ENCODE results near the gene PLEKHA3. TPM values are rescaled to one million over a fixed set of nuclear protein-coding genes. Genes with fewer than 3 reads are reported as not detected.

Gene PLEKHA3
- total and polyA plus RNA-seq, 10 of the 15 experiments (the other 5 are each of a cell fraction or from before 2014, with no cell fraction given) = 1.4 to 21.1 (median 7.4) TPM

DNA sequence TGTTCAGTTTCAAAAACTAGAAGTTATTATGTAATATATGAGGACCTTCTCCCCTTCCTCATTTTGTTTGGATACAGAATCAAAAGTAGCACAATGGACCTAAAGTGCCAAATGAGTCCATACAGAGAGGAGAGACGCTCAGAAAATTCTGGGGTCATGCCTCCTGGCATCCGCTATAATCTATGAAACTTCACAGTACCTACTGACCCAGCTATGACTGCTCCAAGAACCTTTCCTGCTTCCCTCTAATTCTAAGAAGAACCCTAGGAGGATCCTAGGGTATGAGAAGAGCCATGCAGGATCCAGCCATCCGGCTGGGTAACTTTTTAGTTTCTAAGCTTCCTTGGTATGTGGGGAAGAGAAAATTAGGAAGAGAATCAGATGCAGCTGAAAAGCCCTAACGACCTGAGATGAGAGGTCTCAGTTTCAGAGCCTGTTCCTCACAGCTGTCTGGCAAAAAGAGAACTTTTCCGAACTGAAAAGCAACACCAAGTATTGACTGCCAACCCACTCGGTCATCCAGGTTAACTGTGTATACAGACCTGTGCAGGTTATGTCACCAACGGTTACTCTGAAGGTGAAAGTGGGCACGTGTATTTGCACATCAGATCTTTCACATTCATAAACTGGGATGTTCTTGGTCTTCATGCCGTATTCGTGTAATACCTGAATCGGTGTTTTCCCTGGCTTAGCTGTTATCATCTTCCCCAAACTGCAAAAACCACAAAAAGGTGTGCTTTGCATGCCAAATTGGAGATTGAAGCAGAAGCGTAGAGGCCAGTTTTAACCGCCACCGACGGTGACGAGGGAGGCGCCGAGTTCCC, 30.3 kb upstream of the PLEKHA3 start:
- no peaks in the 10 kb centered on the region for H4K20me1 ChIP-seq (ENCODE audit: control insufficient read depth, insufficient read depth)
- H3K27ac ChIP-seq (ENCODE audit: control insufficient read depth, insufficient read depth) = peak overlapping the region; percentile 94
- TSS peak; percentile 61 for BruUV-seq (replicated peaks)
- CTCF ChIA-PET = interaction anchor here (0.7 to 5.5 kb wide), 11 partner anchors 9 to 337 kb away, joined by 3 to 41 read pairs (median 3); no protein-coding TSS in a partner anchor
- WGBS (ENCODE audit: insufficient coverage, insufficient replicate concordance, low lambda C conversion rate, missing lambda C conversion rate) = 8% methylated on average over 18 of the region's 18 CpGs
- H3K79me2 ChIP-seq (ENCODE audit: control insufficient read depth, insufficient read depth, low read length) = peaks cover 28% of the 10 kb centered on the region
- H3K27me3 ChIP-seq (replicated peaks in 1 of 2; ENCODE audit: control insufficient read depth in 2 of 2, insufficient read depth in 2 of 2, low read length in 1 of 2) = no peaks in the 10 kb centered on the region
- SMC1A ChIA-PET (ENCODE audit: uncharacterized antibody, unreplicated experiment) = interaction anchor here (1.1 to 4.7 kb wide), 14 partner anchors 9 to 215 kb away, joined by 3 to 24 read pairs (median 6); no protein-coding TSS in a partner anchor
- POLR2A ChIA-PET = interaction anchor here (0.6 to 3.2 kb wide), 13 partner anchors 8 to 349 kb away, joined by 3 to 21 read pairs (median 4); no protein-coding TSS in a partner anchor
- H3K4me1 ChIP-seq (ENCODE audit: control insufficient read depth, insufficient read depth, low read length) = peaks cover 9% of the 10 kb centered on the region
- no peak for DNase-seq (ENCODE audit: low read depth, low spot score)
- peak; percentile 1 for ATAC-seq
- peaks cover 3 to 20% of the 10 kb centered on the region in 2 experiments; a peak in 3 of 4 replicates for H3K36me3 ChIP-seq (ENCODE audit: control insufficient read depth in 2 of 2, insufficient read depth in 2 of 2, low read length in 1 of 2)
- H3K9ac ChIP-seq (ENCODE audit: control insufficient read depth, insufficient read depth, low read length) = peak overlapping the region; percentile 99
- H3K4me2 ChIP-seq (ENCODE audit: control insufficient read depth, insufficient read depth) = peak overlapping the region; percentile 84
- H3K4me3 ChIP-seq = peak overlapping the region; percentile 94
- intact Hi-C loops (cut with micrococcal nuclease; ENCODE audit: unreplicated experiment) (loop anchor here (1.0 kb wide), 1 partner anchor 36 kb away; no protein-coding TSS in a partner anchor), in situ Hi-C loops (cut with MboI) (no loop called here)
- RAD21 ChIA-PET (ENCODE audit: unreplicated experiment) = interaction anchor here (0.9 to 3.5 kb wide), 10 partner anchors 17 to 337 kb away, joined by 3 to 26 read pairs (median 3); partner anchors contain the start of gene RBM45
- no peak for FAIRE-seq
- no peaks in the 10 kb centered on the region for H3K9me3 ChIP-seq (replicated peaks; ENCODE audit: control insufficient read depth, insufficient read depth, low read length)
- peak overlapping the region; percentile 95 for H2AFZ ChIP-seq (ENCODE audit: control insufficient read depth, low read depth, low read length)
- TF ChIP-seq CBFB (IDR thresholded peaks at IDR 0.05; ENCODE audit: low read depth) = peak; percentile 33; the same call in 1 of the 2 replicates
- TF ChIP-seq, protein P1, sequence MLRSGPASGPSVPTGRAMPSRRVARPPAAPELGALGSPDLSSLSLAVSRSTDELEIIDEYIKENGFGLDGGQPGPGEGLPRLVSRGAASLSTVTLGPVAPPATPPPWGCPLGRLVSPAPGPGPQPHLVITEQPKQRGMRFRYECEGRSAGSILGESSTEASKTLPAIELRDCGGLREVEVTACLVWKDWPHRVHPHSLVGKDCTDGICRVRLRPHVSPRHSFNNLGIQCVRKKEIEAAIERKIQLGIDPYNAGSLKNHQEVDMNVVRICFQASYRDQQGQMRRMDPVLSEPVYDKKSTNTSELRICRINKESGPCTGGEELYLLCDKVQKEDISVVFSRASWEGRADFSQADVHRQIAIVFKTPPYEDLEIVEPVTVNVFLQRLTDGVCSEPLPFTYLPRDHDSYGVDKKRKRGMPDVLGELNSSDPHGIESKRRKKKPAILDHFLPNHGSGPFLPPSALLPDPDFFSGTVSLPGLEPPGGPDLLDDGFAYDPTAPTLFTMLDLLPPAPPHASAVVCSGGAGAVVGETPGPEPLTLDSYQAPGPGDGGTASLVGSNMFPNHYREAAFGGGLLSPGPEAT (IDR thresholded peaks at IDR 0.05; ENCODE audit: low read depth) = peak; percentile 31
- no peak for TF ChIP-seq NR2C1 (IDR thresholded peaks at IDR 0.05)
- peak; percentile 92 for TF ChIP-seq RUNX3 (IDR thresholded peaks at IDR 0.05; ENCODE audit: low read length)
- 0 out of 2 replicates have a peak, but pooled peaks have one; percentile 12 for TF ChIP-seq HDGF (IDR thresholded peaks at IDR 0.05)
- TF ChIP-seq TCF12 (IDR thresholded peaks at IDR 0.05; ENCODE audit: low read depth, low read length) = no peak
- TF ChIP-seq, protein P2, sequence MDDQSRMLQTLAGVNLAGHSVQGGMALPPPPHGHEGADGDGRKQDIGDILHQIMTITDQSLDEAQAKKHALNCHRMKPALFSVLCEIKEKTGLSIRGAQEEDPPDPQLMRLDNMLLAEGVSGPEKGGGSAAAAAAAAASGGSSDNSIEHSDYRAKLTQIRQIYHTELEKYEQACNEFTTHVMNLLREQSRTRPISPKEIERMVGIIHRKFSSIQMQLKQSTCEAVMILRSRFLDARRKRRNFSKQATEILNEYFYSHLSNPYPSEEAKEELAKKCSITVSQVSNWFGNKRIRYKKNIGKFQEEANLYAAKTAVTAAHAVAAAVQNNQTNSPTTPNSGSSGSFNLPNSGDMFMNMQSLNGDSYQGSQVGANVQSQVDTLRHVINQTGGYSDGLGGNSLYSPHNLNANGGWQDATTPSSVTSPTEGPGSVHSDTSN (IDR thresholded peaks at IDR 0.05; ENCODE audit: insufficient replicate concordance, low read depth, low read length) = no peak
- no peak for TF ChIP-seq SREBF2 (IDR thresholded peaks at IDR 0.05; ENCODE audit: low read length)
- no peak for TF ChIP-seq POLR2A (IDR thresholded peaks at IDR 0.05; ENCODE audit: low read depth, low read length)
- peak; percentile 77 to 81 for TF ChIP-seq BHLHE40 (IDR thresholded peaks at IDR 0.05; ENCODE audit: borderline replicate concordance in 1 of 2, low read depth in 2 of 2, low read length in 1 of 2)
- 0 out of 2 replicates have a peak, but pooled peaks have one; percentile 12 for TF ChIP-seq RCOR1 (conservative IDR thresholded peaks at IDR 0.05; ENCODE audit: low read depth, low read length)
- TF ChIP-seq, protein P3, sequence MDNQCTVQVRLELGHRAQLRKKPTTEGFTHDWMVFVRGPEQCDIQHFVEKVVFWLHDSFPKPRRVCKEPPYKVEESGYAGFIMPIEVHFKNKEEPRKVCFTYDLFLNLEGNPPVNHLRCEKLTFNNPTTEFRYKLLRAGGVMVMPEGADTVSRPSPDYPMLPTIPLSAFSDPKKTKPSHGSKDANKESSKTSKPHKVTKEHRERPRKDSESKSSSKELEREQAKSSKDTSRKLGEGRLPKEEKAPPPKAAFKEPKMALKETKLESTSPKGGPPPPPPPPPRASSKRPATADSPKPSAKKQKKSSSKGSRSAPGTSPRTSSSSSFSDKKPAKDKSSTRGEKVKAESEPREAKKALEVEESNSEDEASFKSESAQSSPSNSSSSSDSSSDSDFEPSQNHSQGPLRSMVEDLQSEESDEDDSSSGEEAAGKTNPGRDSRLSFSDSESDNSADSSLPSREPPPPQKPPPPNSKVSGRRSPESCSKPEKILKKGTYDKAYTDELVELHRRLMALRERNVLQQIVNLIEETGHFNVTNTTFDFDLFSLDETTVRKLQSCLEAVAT (IDR thresholded peaks at IDR 0.05) = 0 out of 2 replicates have a peak, but pooled peaks have one; percentile 49
- TF ChIP-seq, protein P4, sequence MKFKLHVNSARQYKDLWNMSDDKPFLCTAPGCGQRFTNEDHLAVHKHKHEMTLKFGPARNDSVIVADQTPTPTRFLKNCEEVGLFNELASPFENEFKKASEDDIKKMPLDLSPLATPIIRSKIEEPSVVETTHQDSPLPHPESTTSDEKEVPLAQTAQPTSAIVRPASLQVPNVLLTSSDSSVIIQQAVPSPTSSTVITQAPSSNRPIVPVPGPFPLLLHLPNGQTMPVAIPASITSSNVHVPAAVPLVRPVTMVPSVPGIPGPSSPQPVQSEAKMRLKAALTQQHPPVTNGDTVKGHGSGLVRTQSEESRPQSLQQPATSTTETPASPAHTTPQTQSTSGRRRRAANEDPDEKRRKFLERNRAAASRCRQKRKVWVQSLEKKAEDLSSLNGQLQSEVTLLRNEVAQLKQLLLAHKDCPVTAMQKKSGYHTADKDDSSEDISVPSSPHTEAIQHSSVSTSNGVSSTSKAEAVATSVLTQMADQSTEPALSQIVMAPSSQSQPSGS (IDR thresholded peaks at IDR 0.05; ENCODE audit: low read length) = no peak
- 0 out of 2 replicates have a peak, but pooled peaks have one; percentile 11 for TF ChIP-seq MEF2A (IDR thresholded peaks at IDR 0.05; ENCODE audit: insufficient read depth, low read depth, low read length)
- TF ChIP-seq, protein P5, sequence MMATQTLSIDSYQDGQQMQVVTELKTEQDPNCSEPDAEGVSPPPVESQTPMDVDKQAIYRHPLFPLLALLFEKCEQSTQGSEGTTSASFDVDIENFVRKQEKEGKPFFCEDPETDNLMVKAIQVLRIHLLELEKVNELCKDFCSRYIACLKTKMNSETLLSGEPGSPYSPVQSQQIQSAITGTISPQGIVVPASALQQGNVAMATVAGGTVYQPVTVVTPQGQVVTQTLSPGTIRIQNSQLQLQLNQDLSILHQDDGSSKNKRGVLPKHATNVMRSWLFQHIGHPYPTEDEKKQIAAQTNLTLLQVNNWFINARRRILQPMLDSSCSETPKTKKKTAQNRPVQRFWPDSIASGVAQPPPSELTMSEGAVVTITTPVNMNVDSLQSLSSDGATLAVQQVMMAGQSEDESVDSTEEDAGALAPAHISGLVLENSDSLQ (IDR thresholded peaks at IDR 0.05) = 0 out of 2 replicates have a peak, but pooled peaks have one; percentile 41
- no peak for TF ChIP-seq NRF1 (conservative IDR thresholded peaks at IDR 0.05; ENCODE audit: low read depth, low read length)

Data from GM12878 (cell line).